Measurements from ENCODE around the gene BMPER.

BMPER gene

GRCh38 chr7:33905389-33906032, at the start of gene BMPER:
Gene BMPER, plus strand, starts transcription at chr7:33905539. Its CDS starts 75 bp downstream, at chr7:33905614.
- peak in 31 of 58 donors; percentile 4 to 65 (median 34) for DNase-seq

DNA sequence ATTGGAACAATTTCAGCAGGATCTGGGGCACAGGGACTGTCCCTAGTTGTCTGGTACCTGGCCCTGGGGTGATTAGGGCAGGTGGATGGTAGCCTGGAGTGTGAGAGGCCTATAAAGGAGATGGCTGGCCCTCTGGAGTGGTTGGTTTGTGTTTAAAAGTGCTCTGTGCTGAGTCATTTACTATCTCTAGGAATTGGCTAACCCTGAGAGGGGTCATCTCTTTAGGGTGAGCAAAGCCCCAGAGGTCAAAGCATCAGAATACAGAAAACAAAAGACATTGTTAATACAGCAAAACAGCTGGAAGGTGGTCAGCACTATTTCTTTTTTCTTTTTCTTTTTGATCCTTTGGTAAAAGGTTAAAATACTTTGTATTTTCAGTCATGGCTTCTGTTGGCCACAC, 43.4 kb upstream of the BMPER start:
- no peak for DNase-seq

- peak in 51 of 58 donors; percentile 5 to 88 (median 50) for DNase-seq
These were observed 42.2 kb upstream of the BMPER start for GRCh38 chr7:33862946-33863814.

- no peak for DNase-seq
These were observed 37.2 kb upstream of the BMPER start for GRCh38 chr7:33868166-33868565.

DNA sequence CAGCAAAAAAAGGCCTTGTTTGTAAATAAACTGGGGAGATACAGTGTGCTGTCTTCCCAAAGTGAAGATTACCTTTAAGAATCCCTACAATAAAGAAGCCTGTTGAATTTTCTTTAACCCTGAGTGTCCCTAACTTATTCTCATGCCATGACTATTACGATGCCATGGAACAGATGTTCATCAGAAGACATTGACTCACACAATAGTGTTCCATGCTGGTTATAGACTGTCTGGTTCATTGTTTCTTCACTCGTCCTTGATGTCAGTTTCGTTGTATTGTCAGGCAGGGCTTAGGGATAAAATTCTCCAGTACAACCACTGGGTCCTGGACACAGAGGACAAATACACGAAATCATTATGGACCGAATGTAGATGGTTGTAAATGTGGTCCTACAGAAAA, 36.2 kb upstream of the BMPER start:
- DNase-seq: no peak

GRCh38 chr7:33870120-33870519, 35.2 kb upstream of the BMPER start:
- no peak for DNase-seq

- no peak for DNase-seq
These were observed 32.5 kb upstream of the BMPER start for GRCh38 chr7:33872870-33873269.

DNA sequence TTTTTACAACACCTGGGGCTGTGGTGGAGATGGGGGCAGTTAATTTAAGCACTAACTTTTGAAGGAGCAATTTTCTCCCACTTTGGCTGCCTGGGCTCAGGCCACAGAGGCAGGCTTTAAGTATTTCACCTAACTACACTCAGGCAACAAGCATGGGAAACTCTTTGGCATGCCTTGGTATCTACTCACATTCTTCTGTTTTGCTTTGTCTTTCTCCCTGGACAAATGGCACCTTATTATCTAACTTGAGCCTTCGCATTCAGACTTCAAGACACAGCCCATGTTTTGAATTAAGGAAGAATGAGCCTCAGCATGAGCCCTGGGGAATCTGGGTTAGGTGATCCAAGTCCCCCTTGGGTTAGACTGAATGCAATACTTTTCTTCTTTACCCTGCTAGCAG, 31.8 kb upstream of the BMPER start:
- no peak for DNase-seq

DNA sequence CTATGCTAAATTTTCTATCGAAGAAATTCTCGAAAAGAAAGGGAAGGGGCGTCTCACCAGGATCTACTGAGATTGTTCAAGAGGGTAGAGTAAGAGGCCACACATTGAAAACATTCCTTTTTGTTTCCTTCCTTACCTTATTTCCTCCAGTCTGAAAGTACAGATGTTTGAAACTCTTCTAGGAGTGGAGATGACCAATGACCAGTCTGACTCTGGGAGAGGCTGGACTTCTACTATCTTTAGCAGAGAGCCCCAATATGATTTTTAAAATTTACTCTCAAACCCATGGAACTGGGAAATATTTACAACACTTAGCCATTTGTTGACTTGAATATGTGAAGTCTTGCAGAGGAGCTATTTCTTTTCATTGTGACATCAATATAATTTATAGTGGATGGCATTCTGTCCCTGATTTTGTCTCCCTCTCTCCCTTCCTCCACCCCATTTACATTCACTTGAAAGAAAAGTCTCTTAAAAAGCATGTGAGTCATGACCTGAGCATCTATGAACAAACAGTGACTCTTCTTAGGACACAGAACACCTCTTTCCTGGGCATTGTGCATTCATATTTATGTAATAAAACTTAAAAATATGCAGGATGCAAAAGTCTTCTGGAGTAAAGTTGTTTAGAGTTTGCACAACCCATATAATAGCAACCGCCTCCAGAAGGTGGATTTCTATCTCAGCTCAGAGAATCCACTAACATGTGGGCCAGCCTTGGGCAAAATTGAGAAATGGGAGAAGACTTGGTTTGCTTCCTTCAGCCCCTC, 31.2 kb upstream of the BMPER start:
- no peak for DNase-seq

DNA sequence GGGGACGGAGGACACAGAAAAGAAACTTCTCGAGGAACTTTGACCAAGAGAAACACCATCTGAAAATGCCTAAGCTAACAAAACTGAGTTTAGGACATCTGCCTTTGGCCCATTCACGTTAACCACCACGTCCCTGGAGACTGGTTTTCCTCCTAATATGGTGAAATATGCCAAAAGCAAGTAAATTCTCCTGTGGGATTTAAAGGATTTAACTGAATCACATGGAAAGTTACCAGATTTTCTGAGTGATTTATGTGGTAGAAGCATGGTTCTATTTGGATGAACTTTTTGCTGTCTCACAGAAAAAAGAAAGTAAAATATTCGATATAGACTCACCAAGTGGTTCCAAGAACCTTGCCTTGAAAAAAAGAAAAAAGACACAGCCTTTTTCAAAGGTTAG, 30.4 kb upstream of the BMPER start:
- no peak for DNase-seq

DNA sequence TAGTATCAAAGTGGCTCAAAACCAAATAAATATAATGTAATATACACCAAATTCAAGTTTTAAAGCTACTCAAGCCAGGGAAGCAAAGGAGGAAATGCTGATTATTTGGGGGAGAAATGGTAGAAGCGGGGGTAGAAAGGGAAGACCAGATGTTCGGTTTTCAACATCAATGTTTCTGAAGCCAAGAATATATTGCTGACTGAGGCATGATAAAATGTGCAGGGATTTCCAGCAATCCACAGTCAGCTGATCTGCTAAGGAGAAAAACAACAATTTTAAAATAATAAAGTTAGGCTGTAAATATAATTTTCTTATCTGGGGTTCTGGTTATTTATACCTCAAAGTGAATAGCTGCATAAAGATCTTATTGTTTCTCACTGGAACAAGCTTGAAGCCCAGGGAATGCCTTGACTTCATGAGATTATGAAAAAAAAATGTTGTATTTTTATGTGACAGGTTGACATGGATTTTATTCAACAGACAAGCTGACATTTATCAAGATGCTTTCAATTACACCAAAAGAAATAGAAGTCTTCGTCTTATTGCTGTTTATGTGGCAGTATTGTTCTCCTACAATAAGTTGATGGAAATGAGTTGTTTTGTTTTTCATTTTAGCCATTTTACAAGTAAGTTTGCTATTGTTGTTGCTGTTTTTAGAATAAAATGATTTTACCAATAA, 28.6 kb upstream of the BMPER start:
- no peak for DNase-seq

- no peak for DNase-seq
These were observed 24.6 kb upstream of the BMPER start for GRCh38 chr7:33880787-33881186.

DNA sequence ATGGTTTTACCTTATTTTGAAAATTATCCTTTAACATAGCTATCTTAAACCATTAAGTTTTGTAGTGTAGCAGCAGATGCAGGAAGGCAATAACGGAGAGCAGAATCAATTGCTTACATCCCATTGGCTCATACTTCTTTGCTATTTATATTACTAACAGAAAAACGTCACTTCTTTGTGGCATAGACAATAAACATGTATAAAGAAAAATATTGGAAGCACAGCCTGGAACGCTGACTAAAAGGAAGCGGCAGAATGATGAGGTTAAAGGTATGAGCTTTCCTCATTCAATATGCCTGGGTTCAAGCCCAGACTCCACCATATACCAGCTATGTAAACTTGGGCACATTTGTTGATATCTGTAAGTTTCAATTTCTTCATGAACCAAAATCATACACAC, 24.0 kb upstream of the BMPER start:
- DNase-seq: no peak

- no peak for DNase-seq
These were observed 23.1 kb upstream of the BMPER start for GRCh38 chr7:33882040-33882837.

GRCh38 chr7:33882950-33883670, 22.2 kb upstream of the BMPER start:
- no peak for DNase-seq

GRCh38 chr7:33883671-33883965, 21.7 kb upstream of the BMPER start:
- DNase-seq: no peak

- DNase-seq: no peak
These were observed 19.8 kb upstream of the BMPER start for GRCh38 chr7:33885290-33886148.

DNA sequence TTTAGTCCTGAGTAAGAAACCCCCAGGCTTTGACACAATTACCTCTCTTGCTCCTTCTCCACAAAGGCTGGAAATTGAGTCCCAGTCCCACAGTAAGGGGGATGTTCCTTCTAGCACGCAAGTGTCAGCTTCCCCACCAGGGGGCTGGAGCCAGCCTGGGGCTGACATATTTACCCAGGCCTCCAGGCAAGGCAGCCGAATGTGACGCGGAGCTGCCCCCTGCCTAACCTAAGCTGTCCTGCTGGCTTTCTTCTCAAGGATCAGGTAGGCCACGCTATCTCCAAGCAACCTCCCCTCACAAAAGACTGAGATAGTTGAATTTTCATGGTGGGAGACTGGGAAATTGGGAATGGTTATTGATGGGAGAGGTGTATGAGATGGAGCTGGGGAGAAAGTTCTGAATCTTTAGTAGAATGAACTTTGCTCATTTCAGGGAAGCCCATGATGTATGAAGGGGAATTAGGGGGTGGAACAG, 19.2 kb upstream of the BMPER start:
- no peak for DNase-seq

All from anterior cingulate cortex (tissue), 58 donors.